Transverse colon (tissue), 3 donors: ENCODE data around the gene PCDHGA1.

Experiments used
- EP300 ChIP-seq: sonication (generic); formaldehyde crosslinking; IDR thresholded peaks from one replicate; pipeline ENCODE4 v1.6.1; 2017; ENCODE audit warnings: antibody characterized with exemption, low read depth
- POLR2A ChIP-seq: fragments of 450-650 bp; IDR thresholded peaks from one replicate; pipeline ENCODE4 v1.6.1; 2016; ENCODE audit warnings: antibody characterized with exemption, mild to moderate bottlenecking, moderate library complexity
- TF ChIP-seq, protein P1 (sequence below), 5 experiments: fragments of 200-600 bp in 3 of 5; fragments of 450-650 bp in 2 of 5; sonication (generic) in 3 of 5; IDR thresholded peaks; 1 replicate in 2 of 5; 2 replicates in 3 of 5; pipeline ENCODE4 v1.5.1; 2016 to 2017; ENCODE audit warnings: antibody characterized with exemption in 5 of 5, inconsistent platforms in 3 of 5, mild to moderate bottlenecking in 2 of 5, moderate library complexity in 1 of 5

GRCh38 chr5:141515141-141515540 lies 184.8 kb downstream of the PCDHGA1 start:
- TF ChIP-seq POLR2A: no peak
- TF ChIP-seq, protein P1, sequence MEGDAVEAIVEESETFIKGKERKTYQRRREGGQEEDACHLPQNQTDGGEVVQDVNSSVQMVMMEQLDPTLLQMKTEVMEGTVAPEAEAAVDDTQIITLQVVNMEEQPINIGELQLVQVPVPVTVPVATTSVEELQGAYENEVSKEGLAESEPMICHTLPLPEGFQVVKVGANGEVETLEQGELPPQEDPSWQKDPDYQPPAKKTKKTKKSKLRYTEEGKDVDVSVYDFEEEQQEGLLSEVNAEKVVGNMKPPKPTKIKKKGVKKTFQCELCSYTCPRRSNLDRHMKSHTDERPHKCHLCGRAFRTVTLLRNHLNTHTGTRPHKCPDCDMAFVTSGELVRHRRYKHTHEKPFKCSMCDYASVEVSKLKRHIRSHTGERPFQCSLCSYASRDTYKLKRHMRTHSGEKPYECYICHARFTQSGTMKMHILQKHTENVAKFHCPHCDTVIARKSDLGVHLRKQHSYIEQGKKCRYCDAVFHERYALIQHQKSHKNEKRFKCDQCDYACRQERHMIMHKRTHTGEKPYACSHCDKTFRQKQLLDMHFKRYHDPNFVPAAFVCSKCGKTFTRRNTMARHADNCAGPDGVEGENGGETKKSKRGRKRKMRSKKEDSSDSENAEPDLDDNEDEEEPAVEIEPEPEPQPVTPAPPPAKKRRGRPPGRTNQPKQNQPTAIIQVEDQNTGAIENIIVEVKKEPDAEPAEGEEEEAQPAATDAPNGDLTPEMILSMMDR (IDR thresholded peaks at IDR 0.05): no peak
- no peak for TF ChIP-seq EP300
